ENCODE data around the gene DIDO1.
"Not testable (repeated sequence)": the region's sequence is repeated elsewhere in the genome, so short reads cannot be mapped to it uniquely, and the experiment has no call there.

The DIDO1 gene

GRCh38 chr20:62854121-62854520, 72.2 kb downstream of the DIDO1 start:
- peaks cover 7% of the 10 kb centered on the region for H3K36me3 ChIP-seq (ENCODE audit: control insufficient read depth, insufficient read depth, low read length)
- H3K4me1 ChIP-seq (ENCODE audit: control insufficient read depth, insufficient read depth, low read length, poor library complexity, severe bottlenecking): no peaks in the 10 kb centered on the region
- no peak for DNase-seq
- H3K4me3 ChIP-seq (ENCODE audit: insufficient read depth, low read depth, low read length, poor library complexity, severe bottlenecking): no peak overlapping the region
- H3K9me3 ChIP-seq (ENCODE audit: control insufficient read depth, low read length): no peaks in the 10 kb centered on the region
- no peaks in the 10 kb centered on the region for H3K27me3 ChIP-seq (replicated peaks; ENCODE audit: control insufficient read depth, insufficient read depth, low read length, poor library complexity, severe bottlenecking)
- H3K27ac ChIP-seq (ENCODE audit: insufficient read depth, low read length, poor library complexity, severe bottlenecking): no peak overlapping the region

DNA sequence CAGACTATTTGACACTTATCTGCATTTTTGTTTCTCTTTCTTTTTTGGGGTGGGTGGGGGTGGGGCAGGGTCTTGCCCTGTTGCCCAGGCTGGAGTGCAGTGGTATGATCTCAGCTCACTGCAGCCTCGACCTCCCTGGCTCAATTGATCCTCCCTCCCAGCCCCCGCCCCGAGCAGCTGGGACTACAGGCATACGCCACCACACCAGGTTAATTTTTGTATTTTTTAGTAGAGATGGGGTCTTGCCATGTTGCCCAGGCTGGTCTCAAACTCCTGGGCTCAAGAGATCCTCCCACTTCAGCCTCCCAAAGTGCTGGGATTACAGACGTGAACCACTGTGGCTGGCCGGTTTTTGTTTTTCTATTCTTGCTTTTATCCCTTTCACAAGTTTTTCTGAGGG, 73.0 kb downstream of the DIDO1 start:
- not testable (repeated sequence) for H3K9me3 ChIP-seq (ENCODE audit: control insufficient read depth, low read length); H3K36me3 ChIP-seq (ENCODE audit: control insufficient read depth, insufficient read depth, low read length); H3K27ac ChIP-seq (ENCODE audit: insufficient read depth, low read length, poor library complexity, severe bottlenecking); DNase-seq; H3K27me3 ChIP-seq (replicated peaks; ENCODE audit: control insufficient read depth, insufficient read depth, low read length, poor library complexity, severe bottlenecking); H3K4me3 ChIP-seq (ENCODE audit: insufficient read depth, low read depth, low read length, poor library complexity, severe bottlenecking); H3K4me1 ChIP-seq (ENCODE audit: control insufficient read depth, insufficient read depth, low read length, poor library complexity, severe bottlenecking)

DNA sequence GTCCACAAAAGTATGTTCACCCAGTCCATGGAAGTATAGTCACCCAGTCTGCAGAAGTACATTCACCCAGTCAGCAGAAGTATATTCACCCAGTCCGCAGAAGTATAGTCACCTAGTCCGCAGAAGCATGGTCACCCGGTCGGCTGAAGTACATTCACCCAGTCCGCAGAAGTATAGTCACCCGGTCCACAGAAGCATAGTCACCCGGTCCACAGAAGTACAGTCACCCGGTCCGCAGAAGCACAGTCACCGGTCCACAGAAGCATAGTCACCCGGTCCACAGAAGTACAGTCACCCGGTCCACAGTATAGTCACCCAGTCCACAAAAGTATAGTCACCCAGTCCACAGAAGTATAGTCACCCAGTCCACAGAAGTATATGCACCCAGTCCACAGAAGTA, 73.5 kb downstream of the DIDO1 start:
- Histone ChIP-seq H3K4me3 (ENCODE audit: insufficient read depth, low read depth, low read length, poor library complexity, severe bottlenecking) (no peak overlapping the region), H3K36me3 (ENCODE audit: control insufficient read depth, insufficient read depth, low read length) (peaks cover 7% of the 10 kb centered on the region), H3K4me1 (ENCODE audit: control insufficient read depth, insufficient read depth, low read length, poor library complexity, severe bottlenecking) (no peaks in the 10 kb centered on the region), H3K27me3 (replicated peaks; ENCODE audit: control insufficient read depth, insufficient read depth, low read length, poor library complexity, severe bottlenecking) (no peaks in the 10 kb centered on the region), H3K27ac (ENCODE audit: insufficient read depth, low read length, poor library complexity, severe bottlenecking) (no peak overlapping the region), H3K9me3 (ENCODE audit: control insufficient read depth, low read length) (no peaks in the 10 kb centered on the region)
- no peak for DNase-seq

DNA sequence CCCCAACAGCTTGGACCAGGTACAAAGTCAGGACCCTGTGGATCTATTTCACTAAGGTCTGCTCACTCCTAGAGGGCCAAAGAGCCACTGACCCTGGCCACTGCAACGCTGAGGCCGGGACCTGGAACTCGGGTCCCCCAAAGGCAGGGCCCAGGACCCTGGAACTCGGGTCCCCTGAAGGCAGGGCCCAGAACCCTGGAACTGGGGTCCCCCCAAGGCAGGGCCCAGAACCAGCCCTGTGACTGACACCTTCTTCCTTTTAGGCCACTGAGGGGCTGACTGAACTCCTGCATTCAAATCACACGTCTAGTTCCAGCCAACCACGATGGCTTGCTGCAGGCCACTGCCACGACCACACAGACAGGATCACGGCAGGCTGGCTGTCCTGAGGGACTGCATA, 74.1 kb downstream of the DIDO1 start:
- Histone ChIP-seq H3K27ac (ENCODE audit: insufficient read depth, low read length, poor library complexity, severe bottlenecking) (no peak overlapping the region), H3K4me3 (ENCODE audit: insufficient read depth, low read depth, low read length, poor library complexity, severe bottlenecking) (no peak overlapping the region), H3K4me1 (ENCODE audit: control insufficient read depth, insufficient read depth, low read length, poor library complexity, severe bottlenecking) (no peaks in the 10 kb centered on the region), H3K36me3 (ENCODE audit: control insufficient read depth, insufficient read depth, low read length) (peaks cover 7% of the 10 kb centered on the region), H3K9me3 (ENCODE audit: control insufficient read depth, low read length) (no peaks in the 10 kb centered on the region), H3K27me3 (replicated peaks; ENCODE audit: control insufficient read depth, insufficient read depth, low read length, poor library complexity, severe bottlenecking) (no peaks in the 10 kb centered on the region)
- no peak for DNase-seq

DNA sequence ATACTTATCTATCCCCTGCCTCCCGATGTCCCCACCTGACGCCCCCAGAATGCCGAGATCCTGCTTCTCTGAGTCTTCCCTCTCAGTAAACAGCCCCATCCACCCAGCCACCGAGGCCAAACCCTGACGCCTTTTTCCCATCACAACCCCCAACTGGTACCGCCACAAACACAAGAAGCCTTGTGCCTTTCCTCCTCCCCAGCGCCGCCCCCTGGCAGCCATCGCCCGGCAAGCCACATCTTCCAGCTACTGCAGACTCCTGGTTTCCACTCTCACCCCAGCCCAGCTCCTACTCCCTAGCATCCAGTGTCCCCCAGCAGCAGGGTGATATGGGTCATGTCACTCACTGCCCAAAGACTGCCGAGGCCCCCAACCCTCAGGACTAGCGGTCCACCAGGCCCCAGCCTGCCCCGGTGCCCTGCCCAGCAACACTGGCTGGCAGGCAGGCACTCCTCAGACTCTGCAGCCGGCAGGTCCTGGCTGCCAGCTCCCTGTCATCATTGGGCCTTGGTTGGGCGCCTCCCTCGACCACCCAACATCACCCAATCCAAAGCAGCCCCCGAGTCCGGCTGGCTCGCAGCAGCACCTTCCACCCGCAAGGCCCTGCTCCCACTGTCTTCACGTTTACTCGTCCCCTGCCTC, 75.9 kb downstream of the DIDO1 start:
- no peaks in the 10 kb centered on the region for H3K4me1 ChIP-seq (ENCODE audit: control insufficient read depth, insufficient read depth, low read length, poor library complexity, severe bottlenecking)
- no peak overlapping the region for H3K27ac ChIP-seq (ENCODE audit: insufficient read depth, low read length, poor library complexity, severe bottlenecking)
- no peak for DNase-seq
- peaks cover 7% of the 10 kb centered on the region for H3K36me3 ChIP-seq (ENCODE audit: control insufficient read depth, insufficient read depth, low read length)
- H3K9me3 ChIP-seq (ENCODE audit: control insufficient read depth, low read length): no peaks in the 10 kb centered on the region
- H3K4me3 ChIP-seq (ENCODE audit: insufficient read depth, low read depth, low read length, poor library complexity, severe bottlenecking): no peak overlapping the region
- H3K27me3 ChIP-seq (replicated peaks; ENCODE audit: control insufficient read depth, insufficient read depth, low read length, poor library complexity, severe bottlenecking): no peaks in the 10 kb centered on the region

DNA sequence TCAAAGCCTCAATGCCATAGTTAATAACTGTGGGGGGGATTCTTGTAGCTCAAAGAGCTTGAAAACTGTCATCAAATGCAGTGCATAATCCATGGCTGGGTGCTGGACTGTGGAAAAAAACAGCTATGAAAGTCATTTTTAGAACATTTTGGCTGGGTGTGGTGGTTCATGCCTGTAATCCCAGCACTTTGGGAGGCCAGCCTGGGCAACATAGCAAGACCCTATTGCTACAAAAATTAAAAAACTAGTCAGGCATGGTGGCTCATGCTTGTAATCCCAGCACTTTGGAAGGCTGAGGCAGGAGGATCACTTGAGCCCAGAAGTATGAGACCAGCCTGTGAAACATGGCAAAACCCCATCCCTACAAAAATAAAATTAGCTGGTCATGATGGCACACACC, 76.9 kb downstream of the DIDO1 start:
- H3K9me3 ChIP-seq (ENCODE audit: control insufficient read depth, low read length): no peaks in the 10 kb centered on the region
- H3K4me1 ChIP-seq (ENCODE audit: control insufficient read depth, insufficient read depth, low read length, poor library complexity, severe bottlenecking): no peaks in the 10 kb centered on the region
- no peak overlapping the region for H3K27ac ChIP-seq (ENCODE audit: insufficient read depth, low read length, poor library complexity, severe bottlenecking)
- DNase-seq: no peak
- no peaks in the 10 kb centered on the region for H3K27me3 ChIP-seq (replicated peaks; ENCODE audit: control insufficient read depth, insufficient read depth, low read length, poor library complexity, severe bottlenecking)
- H3K4me3 ChIP-seq (ENCODE audit: insufficient read depth, low read depth, low read length, poor library complexity, severe bottlenecking): no peak overlapping the region
- H3K36me3 ChIP-seq (ENCODE audit: control insufficient read depth, insufficient read depth, low read length): peaks cover 7% of the 10 kb centered on the region

GRCh38 chr20:62848917-62849316, 77.4 kb downstream of the DIDO1 start:
- not testable (repeated sequence) for H3K4me1 ChIP-seq (ENCODE audit: control insufficient read depth, insufficient read depth, low read length, poor library complexity, severe bottlenecking); H3K36me3 ChIP-seq (ENCODE audit: control insufficient read depth, insufficient read depth, low read length); H3K9me3 ChIP-seq (ENCODE audit: control insufficient read depth, low read length); H3K4me3 ChIP-seq (ENCODE audit: insufficient read depth, low read depth, low read length, poor library complexity, severe bottlenecking); H3K27ac ChIP-seq (ENCODE audit: insufficient read depth, low read length, poor library complexity, severe bottlenecking); DNase-seq; H3K27me3 ChIP-seq (replicated peaks; ENCODE audit: control insufficient read depth, insufficient read depth, low read length, poor library complexity, severe bottlenecking)

- Histone ChIP-seq H3K27ac (ENCODE audit: insufficient read depth, low read length, poor library complexity, severe bottlenecking) (no peak overlapping the region), H3K4me3 (ENCODE audit: insufficient read depth, low read depth, low read length, poor library complexity, severe bottlenecking) (no peak overlapping the region), H3K36me3 (ENCODE audit: control insufficient read depth, insufficient read depth, low read length) (no peaks in the 10 kb centered on the region), H3K27me3 (replicated peaks; ENCODE audit: control insufficient read depth, insufficient read depth, low read length, poor library complexity, severe bottlenecking) (no peaks in the 10 kb centered on the region), H3K9me3 (ENCODE audit: control insufficient read depth, low read length) (no peaks in the 10 kb centered on the region), H3K4me1 (ENCODE audit: control insufficient read depth, insufficient read depth, low read length, poor library complexity, severe bottlenecking) (no peaks in the 10 kb centered on the region)
- DNase-seq: no peak
Observed at GRCh38 chr20:62846166-62846890, 80.0 kb downstream of the DIDO1 start.

DNA sequence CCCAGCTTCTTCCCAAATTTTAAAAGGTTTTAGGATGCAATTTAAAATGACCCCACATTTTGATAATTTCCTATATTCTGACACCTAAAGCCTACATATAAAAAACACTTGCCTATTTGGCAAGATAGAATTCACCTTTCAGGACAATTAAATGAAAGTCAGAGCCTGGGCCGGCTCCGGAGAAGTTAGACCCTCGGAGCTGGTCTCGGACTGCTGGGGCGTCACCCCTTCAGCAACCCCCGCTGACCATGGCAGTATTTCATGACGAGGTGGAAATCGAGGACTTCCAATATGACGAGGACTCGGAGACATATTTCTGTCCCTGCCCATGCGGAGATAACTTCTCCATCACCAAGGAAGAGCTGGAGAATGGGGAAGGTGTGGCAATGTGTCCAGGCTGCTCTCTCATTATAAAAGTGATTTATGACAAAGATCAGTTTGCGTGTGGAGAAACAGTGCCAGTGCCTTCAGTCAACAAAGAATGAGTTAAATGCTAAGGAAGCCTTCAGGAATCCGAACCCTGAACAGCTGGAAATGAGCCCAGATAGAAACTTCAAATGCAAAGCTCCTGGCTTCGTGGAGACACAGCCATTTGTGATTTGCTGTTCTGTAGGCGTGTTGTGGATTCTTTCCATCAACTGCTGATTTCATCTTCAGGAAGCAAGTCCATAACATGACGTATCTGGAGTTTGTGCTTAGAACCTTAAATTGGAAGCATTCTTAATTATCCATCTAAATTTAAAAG, 80.7 kb downstream of the DIDO1 start:
- H3K27ac ChIP-seq (ENCODE audit: insufficient read depth, low read length, poor library complexity, severe bottlenecking): no peak overlapping the region
- no peaks in the 10 kb centered on the region for H3K4me1 ChIP-seq (ENCODE audit: control insufficient read depth, insufficient read depth, low read length, poor library complexity, severe bottlenecking)
- H3K27me3 ChIP-seq (replicated peaks; ENCODE audit: control insufficient read depth, insufficient read depth, low read length, poor library complexity, severe bottlenecking): no peaks in the 10 kb centered on the region
- H3K36me3 ChIP-seq (ENCODE audit: control insufficient read depth, insufficient read depth, low read length): no peaks in the 10 kb centered on the region
- H3K4me3 ChIP-seq (ENCODE audit: insufficient read depth, low read depth, low read length, poor library complexity, severe bottlenecking): no peak overlapping the region
- H3K9me3 ChIP-seq (ENCODE audit: control insufficient read depth, low read length): no peaks in the 10 kb centered on the region
- DNase-seq: no peak

- no peak overlapping the region for H3K4me3 ChIP-seq (ENCODE audit: insufficient read depth, low read depth, low read length, poor library complexity, severe bottlenecking)
- H3K27me3 ChIP-seq (replicated peaks; ENCODE audit: control insufficient read depth, insufficient read depth, low read length, poor library complexity, severe bottlenecking): no peaks in the 10 kb centered on the region
- no peak overlapping the region for H3K27ac ChIP-seq (ENCODE audit: insufficient read depth, low read length, poor library complexity, severe bottlenecking)
- no peaks in the 10 kb centered on the region for H3K4me1 ChIP-seq (ENCODE audit: control insufficient read depth, insufficient read depth, low read length, poor library complexity, severe bottlenecking)
- no peaks in the 10 kb centered on the region for H3K9me3 ChIP-seq (ENCODE audit: control insufficient read depth, low read length)
- no peak for DNase-seq
- H3K36me3 ChIP-seq (ENCODE audit: control insufficient read depth, insufficient read depth, low read length): no peaks in the 10 kb centered on the region
Observed at GRCh38 chr20:62844182-62844581, 82.1 kb downstream of the DIDO1 start.

Measured in effector memory CD4-positive, alpha-beta T cell (primary cell).